GM12878 (cell line): Measurements from ENCODE around the gene PRKAR2B. TPM values are rescaled to one million over a fixed set of nuclear protein-coding genes. Genes with fewer than 3 reads are reported as not detected.

ENCODE experiments used
- ATAC-seq: fragments of 200-7000 bp; cut with Tn5 transposase; 3 replicates; pipeline ENCODE4 v1.9.1; 2020; ENCODE audit warnings: mild to moderate bottlenecking, moderate library complexity
- BruUV-seq: library from RNA; stranded (reverse); fragments of 400-500 nt; replicated peaks from 2 replicates; lab custom pipeline; 2021; lab: Mats Ljungman, UMichigan
- CTCF ChIA-PET: fragments of 300-600 bp; sonication (Branson Sonifier 250); formaldehyde crosslinking; extraction: SDS; loops from one replicate; lab custom pipeline; 2021; ENCODE audit warnings: inconsistent platforms; lab: Yijun Ruan, JAX
- POLR2A ChIA-PET: fragments of 350-600 bp; formaldehyde crosslinking; extraction: SDS; loops from one replicate; lab custom pipeline; 2021; ENCODE audit warnings: inconsistent platforms; lab: Charles Lee
- RAD21 ChIA-PET: fragments of 300-600 bp; sonication (Branson Sonifier 250); formaldehyde crosslinking; loops from one replicate; lab custom pipeline; 2023; ENCODE audit warnings: antibody characterized with exemption; ENCODE audit not compliant: unreplicated experiment; lab: Charles Lee
- SMC1A ChIA-PET: fragments of 300-600 bp; sonication (Branson Sonifier 250); formaldehyde crosslinking; loops from one replicate; lab custom pipeline; 2023; ENCODE audit not compliant: unreplicated experiment, uncharacterized antibody; lab: Charles Lee
- DNase-seq: peaks from one replicate; pipeline ENCODE4 v3.0.0-alpha.2; 2011; ENCODE audit warnings: low read depth, low spot score
- FAIRE-seq: peaks from 3 replicates; lab custom pipeline; 2011; peaks lifted over from hg19 to GRCh38; lab: Jason Lieb, UNC
- H2AFZ ChIP-seq: 2 replicates; pipeline ENCODE4 v1.6.0; 2011; ENCODE audit warnings: low read depth, low read length, control low read depth; ENCODE audit not compliant: control insufficient read depth
- H3K27ac ChIP-seq: 2 replicates; pipeline ENCODE4 v1.5.1; 2011; ENCODE audit warnings: control low read depth; ENCODE audit not compliant: control insufficient read depth, insufficient read depth
- H3K27me3 ChIP-seq, 2 experiments: replicated peaks in 1 of 2; 2 replicates each; pipeline versions ENCODE4 v1.6.0 to v1.6.1; 2011; ENCODE audit warnings: low read length in 1 of 2; ENCODE audit not compliant: control insufficient read depth in 2 of 2, insufficient read depth in 2 of 2
- H3K36me3 ChIP-seq, 2 experiments: 2 replicates each; pipeline ENCODE4 v1.5.1; 2011; ENCODE audit warnings: low read length in 1 of 2; ENCODE audit not compliant: control insufficient read depth in 2 of 2, insufficient read depth in 2 of 2
- H3K4me1 ChIP-seq: 2 replicates; pipeline ENCODE4 v1.6.1; 2011; ENCODE audit warnings: mild to moderate bottlenecking, low read length, moderate library complexity, mixed read lengths; ENCODE audit not compliant: control insufficient read depth, insufficient read depth
- H3K4me2 ChIP-seq: 2 replicates; pipeline ENCODE4 v1.6.0; 2011; ENCODE audit warnings: control low read depth; ENCODE audit not compliant: control insufficient read depth, insufficient read depth
- H3K4me3 ChIP-seq: fragments of 200-600 bp; sonication (generic); 2 replicates; pipeline ENCODE4 v1.5.1; 2016
- H3K79me2 ChIP-seq: 2 replicates; pipeline ENCODE4 v1.6.0; 2011; ENCODE audit warnings: low read length; ENCODE audit not compliant: control insufficient read depth, insufficient read depth
- H3K9ac ChIP-seq: 2 replicates; pipeline ENCODE4 v1.8.0; 2011; ENCODE audit warnings: low read length, control low read depth, mixed read lengths; ENCODE audit not compliant: control insufficient read depth, insufficient read depth
- H3K9me3 ChIP-seq: replicated peaks from 3 replicates; pipeline ENCODE4 v1.5.1; 2011; ENCODE audit warnings: mild to moderate bottlenecking, low read length; ENCODE audit not compliant: control insufficient read depth, insufficient read depth
- H4K20me1 ChIP-seq: 2 replicates; pipeline ENCODE4 v1.6.0; 2011; ENCODE audit not compliant: control insufficient read depth, insufficient read depth
- EED ChIP-seq: sonication (generic); IDR thresholded peaks from 2 replicates; pipeline ENCODE4 v1.6.1; 2016; ENCODE audit warnings: antibody characterized with exemption, low read depth
- HCFC1 ChIP-seq: fragments of 150-350 bp; IDR thresholded peaks from 2 replicates; pipeline ENCODE4 v1.6.1; 2014; ENCODE audit warnings: low read length
- MXI1 ChIP-seq: fragments of 150-350 bp; IDR thresholded peaks from 2 replicates; pipeline ENCODE4 v1.6.1; 2011; ENCODE audit warnings: low read depth, mild to moderate bottlenecking, inconsistent platforms, low read length, improper control_type of control experiment
- NR2F1 ChIP-seq: fragments of 450-650 bp; conservative IDR thresholded peaks from 2 replicates; pipeline ENCODE4 v1.6.1; 2017; ENCODE audit warnings: mild to moderate bottlenecking
- RAD51 ChIP-seq: fragments of 450-650 bp; IDR thresholded peaks from 2 replicates; pipeline ENCODE4 v1.6.1; 2016; ENCODE audit warnings: moderate library complexity, mild to moderate bottlenecking, inconsistent platforms
- SMARCA5 ChIP-seq: fragments of 450-650 bp; IDR thresholded peaks from 2 replicates; pipeline ENCODE4 v1.6.1; 2017; ENCODE audit warnings: mild to moderate bottlenecking
- SP1 ChIP-seq: IDR thresholded peaks from one replicate; pipeline ENCODE4 v1.6.1; 2011; ENCODE audit warnings: low read depth, low read length
- whole genome bisulfite sequencing: methylation state at CpG from one replicate; pipeline ENCODE4 v1.1.6; 2016; ENCODE audit warnings: low lambda C conversion rate; ENCODE audit not compliant: insufficient replicate concordance, insufficient coverage; ENCODE audit errors: missing lambda C conversion rate; 5-methylcytosine and 5-hydroxymethylcytosine counted together
- in situ Hi-C: fragments of 300-500 bp; cut with MboI; formaldehyde crosslinking; loops from 9 replicates; pipeline ENCODE4 v1.14.3; 2018; ENCODE audit warnings: mixed read lengths
- intact Hi-C: fragments of 100-400 bp; cut with micrococcal nuclease; formaldehyde crosslinking; loops from one replicate; pipeline ENCODE4 v1.14.2; 2022; ENCODE audit not compliant: unreplicated experiment
- polyA plus RNA-seq, 11 experiments: library from polyadenylated mRNA; depleted of rRNA in 4 of 11; unstranded in 6 of 11; stranded (reverse) in 5 of 11; fragments of >200 nt; fragmentation: Nextera tagmentation in 4 of 11; fragmentation: Illumina TruSeq in 1 of 11; extraction: Ambion mirVana in 4 of 11; extraction: Trizol in 1 of 11; gene quantifications; 1 replicate in 1 of 11; 2 replicates in 10 of 11; pipeline versions ENCODE4 v1.2.1 to v1.2.3, GENCODE V29; 2011 to 2016; ENCODE audit warnings: inconsistent platforms in 2 of 11, missing spikeins in 2 of 11, low read depth in 1 of 11
- total RNA-seq, 4 experiments: library from RNA; depleted of rRNA in 3 of 4; stranded (reverse); fragments of >200 nt in 3 of 4; fragmentation: Illumina TruSeq in 1 of 4; extraction: Trizol in 1 of 4; gene quantifications; 2 replicates each; pipeline versions ENCODE4 v1.2.1 to v1.2.3, GENCODE V29; 2013 to 2021
- TF ChIP-seq, protein P1 (sequence below): IDR thresholded peaks from 2 replicates; pipeline ENCODE4 v1.6.1; 2011; ENCODE audit warnings: borderline replicate concordance, low read depth, mild to moderate bottlenecking, moderate library complexity, mixed read lengths, low read length; ENCODE audit not compliant: insufficient read depth; ENCODE audit errors: extremely low read length

Gene PRKAR2B
- total and polyA plus RNA-seq, 10 of the 15 experiments (the other 5 are each of a cell fraction or from before 2014, with no cell fraction given), result 0.01 to 0.18 (median 0.04) TPM; not detected in 4

GRCh38 chr7:107210400-107210799 lies 165.9 kb downstream of the PRKAR2B start:
- ChIA-PET POLR2A (no interaction called here), SMC1A (interaction anchor here (0.6 kb wide), 1 partner anchor 20 kb away, joined by 3 read pairs; no protein-coding TSS in a partner anchor)
- Histone ChIP-seq H3K9me3 (peaks cover 2% of the 10 kb centered on the region; the same call in 2 of the 3 replicates), H2AFZ (no peak overlapping the region), H3K4me2 (no peak overlapping the region)
- BruUV-seq, result no TSS peak
- no peak for DNase-seq
- TF ChIP-seq MXI1 (no peak), HCFC1 (no peak), RAD51 (no peak), SP1 (no peak), NR2F1 (no peak), EED (no peak), SMARCA5 (no peak)
- TF ChIP-seq, protein P1, sequence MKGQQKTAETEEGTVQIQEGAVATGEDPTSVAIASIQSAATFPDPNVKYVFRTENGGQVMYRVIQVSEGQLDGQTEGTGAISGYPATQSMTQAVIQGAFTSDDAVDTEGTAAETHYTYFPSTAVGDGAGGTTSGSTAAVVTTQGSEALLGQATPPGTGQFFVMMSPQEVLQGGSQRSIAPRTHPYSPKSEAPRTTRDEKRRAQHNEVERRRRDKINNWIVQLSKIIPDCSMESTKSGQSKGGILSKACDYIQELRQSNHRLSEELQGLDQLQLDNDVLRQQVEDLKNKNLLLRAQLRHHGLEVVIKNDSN, result no peak
- TF ChIP-seq, all 136 proteins: peak for 0
- no peaks in the 10 kb centered on the region for H3K4me1 ChIP-seq
- no peaks in the 10 kb centered on the region for H3K27me3 ChIP-seq
- ATAC-seq, result no peak
- FAIRE-seq, result no peak
- no peaks in the 10 kb centered on the region for H4K20me1 ChIP-seq
- H3K9ac ChIP-seq, result no peak overlapping the region
- H3K27ac ChIP-seq, result no peak overlapping the region
- WGBS, result 86% methylated on average over 4 of the region's 4 CpGs
- in situ Hi-C loops (no loop called here), intact Hi-C loops (no loop called here)
- no peaks in the 10 kb centered on the region for H3K79me2 ChIP-seq
- peaks cover 2 to 9% of the 10 kb centered on the region in 2 experiments; a peak in 3 of 4 replicates for H3K36me3 ChIP-seq
- CTCF ChIA-PET, result no interaction called here
- no peak overlapping the region for H3K4me3 ChIP-seq
- RAD21 ChIA-PET, result no interaction called here

Other genes with a start within 250 kb of the PRKAR2B start
- gene PIK3CG, start 179.4 kb upstream of the PRKAR2B start, total RNA-seq (2014; rRNA removed), result 7.6 and 7.8 TPM in 2 replicates
- gene PIK3CG, start 179.4 kb upstream of the PRKAR2B start, total RNA-seq (2014; rRNA removed; fragmentation: Illumina TruSeq; extraction: Trizol), result 7.1 TPM in 2 replicates
- gene PIK3CG, start 179.4 kb upstream of the PRKAR2B start, total RNA-seq (2021), result 7.1 and 8.0 TPM in 2 replicates
- gene PIK3CG, start 179.4 kb upstream of the PRKAR2B start, polyA plus RNA-seq (2011; rRNA removed), result 7.1 and 7.3 TPM in 2 replicates
- 6.9 and 10.0 TPM in 2 replicates for gene PIK3CG, start 179.4 kb upstream of the PRKAR2B start, polyA plus RNA-seq (2014; fragmentation: Illumina TruSeq; extraction: Trizol)
- gene PIK3CG, start 179.4 kb upstream of the PRKAR2B start, polyA plus RNA-seq (2014; fragmentation: Nextera tagmentation; extraction: Ambion mirVana), result 1 to 10 TPM in 1 of 2 experiments, under 1 TPM in 1; 0.79 to 1.3 TPM
- 3.0 and 3.5 TPM in 2 replicates for gene PIK3CG, start 179.4 kb upstream of the PRKAR2B start, polyA plus RNA-seq (2014; rRNA removed)
- 1 to 10 TPM; 2.5 to 3.3 TPM for gene PIK3CG, start 179.4 kb upstream of the PRKAR2B start, polyA plus RNA-seq (2016; fragmentation: Nextera tagmentation; extraction: Ambion mirVana)
- gene HBP1, start 124.3 kb downstream of the PRKAR2B start, total RNA-seq (2014; rRNA removed), result 9.0 and 12.9 TPM in 2 replicates
- gene HBP1, start 124.3 kb downstream of the PRKAR2B start, total RNA-seq (2014; rRNA removed; fragmentation: Illumina TruSeq; extraction: Trizol), result 9.7 and 10.1 TPM in 2 replicates
- gene HBP1, start 124.3 kb downstream of the PRKAR2B start, total RNA-seq (2021), result 7.0 and 7.5 TPM in 2 replicates
- 30.9 and 36.9 TPM in 2 replicates for gene HBP1, start 124.3 kb downstream of the PRKAR2B start, polyA plus RNA-seq (2011; rRNA removed)
- 8.0 and 8.4 TPM in 2 replicates for gene HBP1, start 124.3 kb downstream of the PRKAR2B start, polyA plus RNA-seq (2014; fragmentation: Illumina TruSeq; extraction: Trizol)
- 10 to 100 TPM in 1 of 2 experiments, 1 to 10 TPM in 1; 8.5 to 10.2 TPM for gene HBP1, start 124.3 kb downstream of the PRKAR2B start, polyA plus RNA-seq (2014; fragmentation: Nextera tagmentation; extraction: Ambion mirVana)
- gene HBP1, start 124.3 kb downstream of the PRKAR2B start, polyA plus RNA-seq (2014; rRNA removed), result 5.8 and 6.1 TPM in 2 replicates
- gene HBP1, start 124.3 kb downstream of the PRKAR2B start, polyA plus RNA-seq (2016; fragmentation: Nextera tagmentation; extraction: Ambion mirVana), result 10 to 100 TPM; 11.4 to 11.5 TPM